ENCODE data around the gene CRYL1. TPM values are rescaled to one million over a fixed set of nuclear protein-coding genes. Genes with fewer than 3 reads are reported as not detected.
"Not testable (repeated sequence)": the region's sequence is repeated elsewhere in the genome, so short reads cannot be mapped to it uniquely, and the experiment has no call there.

The CRYL1 gene
- polyA plus RNA-seq, 1 donor, result 171 TPM

DNA sequence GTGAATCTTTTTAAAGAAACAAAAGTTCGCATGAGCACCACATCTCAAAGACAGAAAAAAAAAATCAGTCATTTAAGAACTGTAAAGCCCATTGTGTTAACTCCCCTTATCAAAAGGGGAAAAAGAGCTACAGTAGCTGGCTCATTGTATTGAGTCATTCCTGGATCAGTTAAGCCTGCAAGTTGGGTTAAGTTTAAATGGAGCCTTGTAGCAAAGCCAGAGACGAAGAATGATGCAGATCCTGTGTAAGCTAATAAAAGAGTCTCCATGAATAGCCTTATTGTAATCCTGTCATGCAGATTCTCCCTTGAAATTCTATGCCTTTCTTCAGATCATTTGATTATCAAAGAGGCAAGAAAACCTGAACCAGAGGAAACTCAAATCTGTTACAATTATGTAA is 83.8 kb downstream of the CRYL1 start:
- Histone ChIP-seq H3K9me3 (ENCODE audit: control insufficient read depth, low read depth, low read length) (no peaks in the 10 kb centered on the region), H3K27ac (ENCODE audit: low read length) (no peak overlapping the region), H3K27me3 (ENCODE audit: control insufficient read depth, insufficient read depth, low read length) (no peaks in the 10 kb centered on the region), H3K4me3 (ENCODE audit: low read length) (no peak overlapping the region), H3K36me3 (ENCODE audit: control insufficient read depth, insufficient read depth, low read length) (peaks cover 29% of the 10 kb centered on the region), H3K4me1 (ENCODE audit: control insufficient read depth, insufficient read depth, low read length) (no peaks in the 10 kb centered on the region)
- no CpG with 5 or more reads among the region's 2 CpGs for WGBS (ENCODE audit: insufficient coverage, low lambda C conversion rate)
- DNase-seq, result peak in 1 of 2 donors; percentile 25

DNA sequence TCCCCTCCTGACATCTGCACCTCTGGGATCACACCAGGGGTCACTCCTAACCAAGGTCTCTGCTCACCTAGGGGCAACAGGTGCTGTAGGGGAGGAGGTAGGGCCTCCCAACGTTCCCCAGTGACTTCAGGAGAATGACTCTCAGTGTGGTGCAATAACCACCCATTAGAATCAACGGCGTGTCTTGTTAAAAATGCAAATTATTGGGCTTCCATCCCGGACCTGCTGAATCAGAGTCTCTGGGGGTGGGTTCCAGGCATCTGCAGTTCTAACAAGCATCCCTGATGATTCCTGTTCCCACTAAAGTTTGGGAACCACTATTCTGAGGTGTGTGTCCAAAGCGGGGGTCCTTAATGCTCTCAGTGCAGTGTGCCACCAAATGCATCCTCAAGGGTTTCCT is 84.6 kb downstream of the CRYL1 start:
- peaks cover 32% of the 10 kb centered on the region for H3K36me3 ChIP-seq (ENCODE audit: control insufficient read depth, insufficient read depth, low read length)
- no CpG with 5 or more reads among the region's 5 CpGs for WGBS (ENCODE audit: insufficient coverage, low lambda C conversion rate)
- no peaks in the 10 kb centered on the region for H3K4me1 ChIP-seq (ENCODE audit: control insufficient read depth, insufficient read depth, low read length)
- H3K27me3 ChIP-seq (ENCODE audit: control insufficient read depth, insufficient read depth, low read length), result no peaks in the 10 kb centered on the region
- DNase-seq, result no peak
- H3K9me3 ChIP-seq (ENCODE audit: control insufficient read depth, low read depth, low read length), result peaks cover under 1% of the 10 kb centered on the region
- H3K4me3 ChIP-seq (ENCODE audit: low read length), result no peak overlapping the region
- no peak overlapping the region for H3K27ac ChIP-seq (ENCODE audit: low read length)

DNA sequence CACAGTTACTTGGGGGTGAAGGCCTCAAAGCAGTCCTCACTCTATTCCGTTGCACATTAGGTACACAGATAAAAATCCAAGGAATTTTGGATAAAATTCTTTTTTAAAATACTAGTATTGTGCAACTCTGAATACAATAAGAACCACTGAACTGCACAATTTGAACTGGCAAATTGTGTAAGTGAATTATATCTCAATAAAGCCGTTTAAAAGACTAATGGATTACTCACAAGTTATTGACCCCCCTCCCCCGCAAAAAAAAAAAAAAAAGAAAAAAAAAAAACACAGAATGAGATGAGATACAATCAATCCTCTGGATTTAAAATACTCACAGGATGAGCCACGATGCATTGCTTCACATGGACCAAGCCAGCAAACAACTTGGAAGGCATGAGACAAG is 86.4 kb downstream of the CRYL1 start:
- no peak overlapping the region for H3K4me3 ChIP-seq (ENCODE audit: low read length)
- DNase-seq, result no peak
- no peak overlapping the region for H3K27ac ChIP-seq (ENCODE audit: low read length)
- no peaks in the 10 kb centered on the region for H3K4me1 ChIP-seq (ENCODE audit: control insufficient read depth, insufficient read depth, low read length)
- H3K36me3 ChIP-seq (ENCODE audit: control insufficient read depth, insufficient read depth, low read length), result peaks cover 36% of the 10 kb centered on the region
- peaks cover 6% of the 10 kb centered on the region for H3K9me3 ChIP-seq (ENCODE audit: control insufficient read depth, low read depth, low read length)
- 100% methylated on average over 1 of the region's 4 CpGs for WGBS (ENCODE audit: insufficient coverage, low lambda C conversion rate)
- no peaks in the 10 kb centered on the region for H3K27me3 ChIP-seq (ENCODE audit: control insufficient read depth, insufficient read depth, low read length)

DNA sequence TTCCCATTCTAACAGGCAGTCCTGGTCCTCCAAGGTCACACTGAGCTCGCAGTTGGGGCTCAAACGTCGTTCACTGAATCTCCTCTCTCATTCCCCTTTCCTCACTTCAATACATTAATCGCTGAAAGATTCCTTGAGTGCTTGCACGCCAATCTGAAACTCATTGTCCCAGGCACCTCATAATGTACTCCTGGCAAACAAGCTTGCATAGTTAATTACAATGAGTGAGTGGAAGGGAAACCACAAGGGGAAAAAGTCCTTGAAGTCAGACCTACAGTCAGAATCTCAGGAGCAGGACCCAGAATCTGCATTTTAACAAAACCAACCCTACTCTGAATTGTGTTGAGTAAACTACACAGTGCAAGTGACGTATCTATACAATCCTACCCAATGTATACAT is 86.9 kb downstream of the CRYL1 start:
- Histone ChIP-seq H3K4me1 (ENCODE audit: control insufficient read depth, insufficient read depth, low read length) (no peaks in the 10 kb centered on the region), H3K36me3 (ENCODE audit: control insufficient read depth, insufficient read depth, low read length) (peaks cover 36% of the 10 kb centered on the region), H3K27me3 (ENCODE audit: control insufficient read depth, insufficient read depth, low read length) (no peaks in the 10 kb centered on the region), H3K27ac (ENCODE audit: low read length) (no peak overlapping the region), H3K9me3 (ENCODE audit: control insufficient read depth, low read depth, low read length) (peaks cover 6% of the 10 kb centered on the region), H3K4me3 (ENCODE audit: low read length) (no peak overlapping the region)
- 100% methylated on average over 2 of the region's 6 CpGs for WGBS (ENCODE audit: insufficient coverage, low lambda C conversion rate)
- no peak for DNase-seq

DNA sequence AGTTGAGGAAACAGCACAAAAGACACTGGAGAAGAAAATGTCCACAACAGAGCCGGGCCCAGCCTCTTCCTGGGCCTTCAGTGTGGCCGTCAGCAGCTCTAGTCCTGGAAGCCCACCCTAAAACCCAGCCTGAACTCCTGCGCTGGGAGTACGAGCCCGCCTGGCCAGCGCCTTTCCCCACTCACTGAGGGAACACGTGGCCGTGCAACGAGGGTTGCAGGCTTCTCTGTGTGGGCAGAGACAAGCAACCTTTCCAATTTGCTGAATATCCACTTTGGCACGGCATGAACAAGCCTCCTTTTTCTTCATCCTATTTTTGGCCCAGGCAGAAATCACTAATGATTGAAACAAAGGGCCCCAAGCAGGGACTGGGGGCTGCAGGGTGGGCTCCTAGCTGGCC is 89.2 kb downstream of the CRYL1 start:
- H3K4me1 ChIP-seq (ENCODE audit: control insufficient read depth, insufficient read depth, low read length), result no peaks in the 10 kb centered on the region
- H3K27me3 ChIP-seq (ENCODE audit: control insufficient read depth, insufficient read depth, low read length), result no peaks in the 10 kb centered on the region
- no peak overlapping the region for H3K27ac ChIP-seq (ENCODE audit: low read length)
- H3K9me3 ChIP-seq (ENCODE audit: control insufficient read depth, low read depth, low read length), result peaks cover 6% of the 10 kb centered on the region
- no CpG with 5 or more reads among the region's 10 CpGs for WGBS (ENCODE audit: insufficient coverage, low lambda C conversion rate)
- peaks cover 49% of the 10 kb centered on the region for H3K36me3 ChIP-seq (ENCODE audit: control insufficient read depth, insufficient read depth, low read length)
- no peak overlapping the region for H3K4me3 ChIP-seq (ENCODE audit: low read length)
- DNase-seq, result no peak

DNA sequence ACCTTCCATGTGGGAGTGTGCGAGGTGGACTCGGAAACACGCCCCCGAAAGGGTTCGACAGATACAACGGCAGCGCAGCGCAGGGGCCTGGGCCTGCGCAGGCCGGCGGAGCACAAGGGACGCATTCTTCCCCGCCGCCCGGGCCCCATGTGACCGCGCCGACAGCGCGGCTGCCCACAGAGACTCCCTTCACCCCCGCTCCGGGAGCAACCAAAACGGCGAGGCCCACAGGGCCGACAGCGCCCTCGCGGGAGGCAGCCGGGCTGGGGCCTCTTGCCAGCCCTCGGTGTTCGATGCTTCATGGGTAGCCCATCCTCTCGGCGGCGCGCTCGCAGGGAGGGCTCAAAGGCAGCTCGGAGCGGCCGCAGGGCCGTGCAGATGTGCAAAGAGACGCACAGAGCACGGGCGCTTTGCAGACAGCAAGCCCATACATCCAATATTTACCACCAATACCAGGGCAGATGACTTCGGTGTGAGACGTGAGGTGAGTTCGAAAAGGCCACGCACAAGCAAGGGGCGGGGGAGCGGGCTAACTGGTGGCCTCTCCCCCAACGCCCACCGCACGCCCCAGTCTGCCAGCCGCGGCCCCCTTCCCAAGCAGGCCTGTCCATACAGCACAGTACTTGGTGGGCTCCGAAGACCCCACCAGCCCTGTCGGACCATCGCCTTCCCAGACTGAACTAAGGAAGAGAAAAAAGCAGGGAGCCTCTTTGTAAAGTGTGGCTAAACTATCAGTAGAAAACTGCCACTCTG is 89.9 kb downstream of the CRYL1 start:
- Histone ChIP-seq H3K36me3 (ENCODE audit: control insufficient read depth, insufficient read depth, low read length) (peaks cover 50% of the 10 kb centered on the region), H3K9me3 (ENCODE audit: control insufficient read depth, low read depth, low read length) (peaks cover 6% of the 10 kb centered on the region), H3K27ac (ENCODE audit: low read length) (no peak overlapping the region), H3K4me3 (ENCODE audit: low read length) (no peak overlapping the region), H3K4me1 (ENCODE audit: control insufficient read depth, insufficient read depth, low read length) (no peaks in the 10 kb centered on the region), H3K27me3 (ENCODE audit: control insufficient read depth, insufficient read depth, low read length) (no peaks in the 10 kb centered on the region)
- no peak for DNase-seq
- WGBS (ENCODE audit: insufficient coverage, low lambda C conversion rate), result 25% methylated on average over 7 of the region's 57 CpGs

DNA sequence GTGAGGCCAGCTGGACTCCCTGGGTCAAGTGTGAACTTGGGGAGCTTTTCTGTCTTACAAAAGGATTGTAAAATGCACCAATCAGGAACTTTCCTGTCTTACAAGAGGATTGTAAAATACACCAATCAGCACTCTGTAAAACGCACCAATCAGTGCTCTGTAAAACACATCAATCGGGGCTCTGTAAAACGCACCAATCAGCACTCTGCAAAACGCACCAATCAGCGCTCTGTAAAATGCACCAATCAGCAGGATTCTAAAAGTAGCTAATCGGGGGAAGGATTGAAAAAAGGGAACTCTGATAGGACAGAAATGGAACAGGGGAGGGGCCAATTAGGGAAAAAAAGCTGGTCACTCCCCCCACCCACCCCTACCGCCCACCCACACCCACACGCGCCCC is 91.4 kb downstream of the CRYL1 start:
- H3K27ac ChIP-seq (ENCODE audit: low read length); H3K4me3 ChIP-seq (ENCODE audit: low read length); H3K9me3 ChIP-seq (ENCODE audit: control insufficient read depth, low read depth, low read length); H3K27me3 ChIP-seq (ENCODE audit: control insufficient read depth, insufficient read depth, low read length); H3K4me1 ChIP-seq (ENCODE audit: control insufficient read depth, insufficient read depth, low read length); DNase-seq: not testable (repeated sequence)
- H3K36me3 ChIP-seq (ENCODE audit: control insufficient read depth, insufficient read depth, low read length), result peaks cover 64% of the 10 kb centered on the region
- 100% methylated on average over 2 of the region's 9 CpGs for WGBS (ENCODE audit: insufficient coverage, low lambda C conversion rate)

DNA sequence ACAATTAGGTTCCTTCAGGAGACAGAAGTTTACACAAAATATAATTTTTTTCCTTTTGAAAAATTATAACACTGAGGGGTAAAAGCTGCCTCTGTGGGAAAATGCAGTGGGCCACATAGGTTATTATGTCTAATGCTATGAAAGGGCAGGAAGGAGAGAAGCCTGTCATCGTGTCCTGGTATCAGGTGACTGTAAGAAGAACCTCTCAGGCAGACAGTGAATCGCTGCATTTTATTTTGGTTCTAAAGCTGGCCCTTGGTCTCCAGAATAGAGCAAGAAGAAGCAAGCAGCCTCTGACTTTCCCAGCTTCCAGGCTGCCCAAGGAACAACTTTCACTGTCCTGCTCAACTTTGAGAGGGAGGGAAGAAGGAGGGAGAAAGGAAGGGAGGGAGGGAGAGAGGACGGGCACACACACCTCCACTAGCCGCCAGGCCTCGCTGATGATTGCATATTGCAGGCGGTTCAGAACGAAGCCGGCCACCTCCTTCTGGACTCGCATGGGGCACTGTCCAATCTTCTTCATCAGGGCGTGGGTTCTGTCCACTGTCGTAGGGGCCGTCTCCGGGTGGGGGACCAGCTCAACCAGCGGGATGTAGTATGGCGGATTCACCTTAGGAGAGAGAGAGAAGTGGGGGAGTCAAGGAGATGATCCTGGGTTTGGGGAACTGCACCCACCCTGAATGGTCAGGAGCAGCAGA is 93.8 kb downstream of the CRYL1 start:
- WGBS (ENCODE audit: insufficient coverage, low lambda C conversion rate), result no CpG with 5 or more reads among the region's 15 CpGs
- Histone ChIP-seq H3K27ac (ENCODE audit: low read length) (no peak overlapping the region), H3K4me3 (ENCODE audit: low read length) (no peak overlapping the region), H3K4me1 (ENCODE audit: control insufficient read depth, insufficient read depth, low read length) (no peaks in the 10 kb centered on the region), H3K27me3 (ENCODE audit: control insufficient read depth, insufficient read depth, low read length) (no peaks in the 10 kb centered on the region), H3K9me3 (ENCODE audit: control insufficient read depth, low read depth, low read length) (peaks cover 6% of the 10 kb centered on the region), H3K36me3 (ENCODE audit: control insufficient read depth, insufficient read depth, low read length) (peaks cover 54% of the 10 kb centered on the region)
- no peak for DNase-seq

DNA sequence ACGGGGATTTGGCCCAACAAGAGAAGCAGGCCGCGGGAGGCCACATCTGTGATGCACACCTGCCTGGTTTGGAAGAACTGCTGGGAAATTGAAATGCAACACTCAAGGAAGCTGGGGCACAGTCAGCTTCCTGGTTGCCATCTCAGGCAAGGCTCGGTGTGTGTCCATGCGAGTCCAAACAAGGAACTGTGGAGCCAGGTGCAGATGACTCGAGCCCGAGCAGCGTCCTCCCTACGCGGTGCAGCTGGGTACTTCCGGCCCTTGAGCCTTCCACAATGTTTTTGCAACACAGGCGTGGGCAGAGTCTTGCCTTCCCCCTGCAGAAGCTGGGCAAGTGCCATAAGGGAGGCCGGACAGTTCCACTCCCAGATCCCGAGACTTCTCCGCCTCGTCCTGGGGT is 94.6 kb downstream of the CRYL1 start:
- H3K4me3 ChIP-seq (ENCODE audit: low read length), result no peak overlapping the region
- H3K36me3 ChIP-seq (ENCODE audit: control insufficient read depth, insufficient read depth, low read length), result peaks cover 49% of the 10 kb centered on the region
- no peak overlapping the region for H3K27ac ChIP-seq (ENCODE audit: low read length)
- no peak for DNase-seq
- WGBS (ENCODE audit: insufficient coverage, low lambda C conversion rate), result no CpG with 5 or more reads among the region's 16 CpGs
- no peaks in the 10 kb centered on the region for H3K4me1 ChIP-seq (ENCODE audit: control insufficient read depth, insufficient read depth, low read length)
- no peaks in the 10 kb centered on the region for H3K27me3 ChIP-seq (ENCODE audit: control insufficient read depth, insufficient read depth, low read length)
- H3K9me3 ChIP-seq (ENCODE audit: control insufficient read depth, low read depth, low read length), result peaks cover 5% of the 10 kb centered on the region

DNA sequence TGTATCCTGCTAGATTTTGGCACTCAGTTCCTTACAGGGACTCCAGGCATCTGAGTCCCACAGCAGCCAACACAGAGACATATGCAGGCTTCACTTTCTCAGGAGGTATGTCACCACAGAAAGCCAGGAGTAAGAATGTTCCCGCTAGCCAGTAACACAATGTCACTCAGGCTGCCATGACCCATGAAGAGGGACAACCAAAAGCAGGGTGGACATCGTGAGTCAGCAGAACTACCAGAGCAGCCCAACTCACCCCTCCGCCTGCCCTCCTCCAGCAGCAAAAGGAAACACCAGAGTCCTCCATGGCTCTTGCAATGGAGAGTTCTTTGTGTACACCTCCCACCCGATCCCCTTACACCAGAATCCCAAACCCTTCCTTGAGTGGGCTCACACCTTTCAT is 95.4 kb downstream of the CRYL1 start:
- no peaks in the 10 kb centered on the region for H3K9me3 ChIP-seq (ENCODE audit: control insufficient read depth, low read depth, low read length)
- H3K27ac ChIP-seq (ENCODE audit: low read length), result no peak overlapping the region
- H3K4me3 ChIP-seq (ENCODE audit: low read length), result no peak overlapping the region
- no CpG with 5 or more reads among the region's 4 CpGs for WGBS (ENCODE audit: insufficient coverage, low lambda C conversion rate)
- no peak for DNase-seq
- no peaks in the 10 kb centered on the region for H3K27me3 ChIP-seq (ENCODE audit: control insufficient read depth, insufficient read depth, low read length)
- peaks cover 49% of the 10 kb centered on the region for H3K36me3 ChIP-seq (ENCODE audit: control insufficient read depth, insufficient read depth, low read length)
- H3K4me1 ChIP-seq (ENCODE audit: control insufficient read depth, insufficient read depth, low read length), result no peaks in the 10 kb centered on the region

DNA sequence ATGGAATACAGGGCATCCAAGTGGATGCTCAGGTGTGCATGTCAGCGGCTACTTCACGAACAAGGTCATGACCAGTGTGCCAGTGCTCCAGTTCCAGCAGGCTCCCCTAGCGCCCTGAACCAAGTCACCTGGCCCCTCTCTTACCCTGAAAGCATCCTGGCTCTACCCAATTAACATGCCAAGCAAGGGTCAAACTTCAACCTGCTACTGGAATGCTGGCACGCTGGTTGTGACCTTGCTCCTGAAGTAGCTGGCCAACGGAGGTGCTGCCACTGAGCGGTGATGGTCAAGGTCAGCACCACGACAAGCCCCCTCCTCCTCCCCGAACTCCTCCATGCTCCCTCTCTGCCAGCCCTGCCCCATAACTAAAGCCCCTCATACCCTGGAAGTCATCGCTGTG is 96.0 kb downstream of the CRYL1 start:
- Histone ChIP-seq H3K9me3 (ENCODE audit: control insufficient read depth, low read depth, low read length) (no peaks in the 10 kb centered on the region), H3K36me3 (ENCODE audit: control insufficient read depth, insufficient read depth, low read length) (peaks cover 55% of the 10 kb centered on the region), H3K4me3 (ENCODE audit: low read length) (no peak overlapping the region), H3K27ac (ENCODE audit: low read length) (no peak overlapping the region), H3K4me1 (ENCODE audit: control insufficient read depth, insufficient read depth, low read length) (no peaks in the 10 kb centered on the region), H3K27me3 (ENCODE audit: control insufficient read depth, insufficient read depth, low read length) (no peaks in the 10 kb centered on the region)
- no CpG with 5 or more reads among the region's 9 CpGs for WGBS (ENCODE audit: insufficient coverage, low lambda C conversion rate)
- DNase-seq, result no peak

Data from large intestine (tissue), 3 donors.